ENCODE data around the gene TP53INP2. TPM values are rescaled to one million over a fixed set of nuclear protein-coding genes. Genes with fewer than 3 reads are reported as not detected.
A peak's percentile ranks its signal among the peaks of the same experiment; 100 is the strongest.

Gene TP53INP2
- total and polyA plus RNA-seq, 2 of the 13 experiments (the other 11 are each of a cell fraction or from before 2014, with no cell fraction given) = 5.2 to 18.8 TPM

DNA sequence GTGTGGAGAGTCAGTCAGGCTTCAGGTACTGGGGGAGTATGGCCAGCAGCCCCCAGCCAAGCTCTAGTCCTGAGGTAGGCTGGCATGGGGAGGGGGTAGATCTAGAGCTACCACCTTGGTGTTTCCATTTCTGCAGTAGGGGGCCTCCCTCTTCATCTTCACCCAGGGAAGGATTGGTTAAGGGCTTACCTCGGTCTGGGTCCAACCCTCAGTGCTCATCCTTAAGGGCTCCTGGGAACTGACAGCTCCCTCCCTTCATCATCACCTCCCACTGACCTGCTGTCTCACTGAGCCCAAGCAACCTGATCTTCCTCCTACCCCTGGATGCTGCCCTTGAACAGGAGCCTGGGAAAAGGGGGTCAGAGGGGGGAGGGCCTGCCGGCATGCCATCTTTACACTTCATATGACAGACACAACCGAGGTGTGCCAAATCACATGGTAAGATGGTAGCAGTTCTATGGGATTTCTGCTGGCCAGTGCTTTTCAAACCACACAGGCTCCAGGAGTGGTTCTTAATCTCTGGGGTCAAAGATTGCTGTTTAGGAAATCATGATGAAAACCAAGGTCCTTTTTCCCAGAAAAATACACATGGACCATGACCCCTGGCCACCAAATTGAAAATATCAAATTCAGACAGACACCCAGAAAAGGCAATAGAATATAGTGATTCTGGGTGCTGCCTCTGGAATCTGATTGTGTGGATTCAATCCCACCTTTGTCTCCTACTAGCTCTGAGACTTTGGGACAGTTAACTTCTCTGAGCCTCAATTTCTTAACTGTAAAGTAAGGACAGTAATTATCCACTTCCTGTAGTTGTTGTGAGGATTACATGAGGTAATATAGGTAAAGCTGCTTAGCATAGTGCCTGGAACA, 3.0 kb downstream of the TP53INP2 start (continued):
- TF ChIP-seq CCDC6 (CRISPR knock-in tag; IDR thresholded peaks at IDR 0.05) (peak; percentile 49; the same call in 1 of the 2 replicates), ZFAT (CRISPR knock-in tag; conservative IDR thresholded peaks at IDR 0.05) (no peak), JUN (CRISPR knock-in tag; IDR thresholded peaks at IDR 0.05) (peak; percentile 51; the same call in 1 of the 2 replicates), ZNF746 (CRISPR knock-in tag; IDR thresholded peaks at IDR 0.05) (peak; percentile 36; the same call in 1 of the 2 replicates), ZMYM3 (CRISPR knock-in tag; IDR thresholded peaks at IDR 0.05) (peak; percentile 27; the same call in 1 of the 2 replicates), WIZ (CRISPR knock-in tag; IDR thresholded peaks at IDR 0.05) (no peak; the same call in 1 of the 2 replicates), HOXA9 (CRISPR knock-in tag; IDR thresholded peaks at IDR 0.05; ENCODE audit: borderline replicate concordance) (no peak), NFKB2 (CRISPR knock-in tag; IDR thresholded peaks at IDR 0.05; ENCODE audit: borderline replicate concordance) (0 out of 2 replicates have a peak, but pooled peaks have one; percentile 61), FOSL2 (CRISPR knock-in tag; IDR thresholded peaks at IDR 0.05) (peak; percentile 47; the same call in 1 of the 2 replicates), ZNF546 (CRISPR knock-in tag; conservative IDR thresholded peaks at IDR 0.05) (peak; percentile 83; the same call in 1 of the 2 replicates), HMG20A (CRISPR knock-in tag; IDR thresholded peaks at IDR 0.05; ENCODE audit: borderline replicate concordance) (peak; percentile 85), ZNF431 (CRISPR knock-in tag; IDR thresholded peaks at IDR 0.05; ENCODE audit: borderline replicate concordance, low read depth) (peak; percentile 80; the same call in 1 of the 2 replicates), SRSF4 (IDR thresholded peaks at IDR 0.05; ENCODE audit: low read depth, low read length, poor library complexity, severe bottlenecking) (no peak), TCF7L2 (IDR thresholded peaks at IDR 0.05; ENCODE audit: low read depth, low read length) (no peak)
- TF ChIP-seq, protein P1, sequence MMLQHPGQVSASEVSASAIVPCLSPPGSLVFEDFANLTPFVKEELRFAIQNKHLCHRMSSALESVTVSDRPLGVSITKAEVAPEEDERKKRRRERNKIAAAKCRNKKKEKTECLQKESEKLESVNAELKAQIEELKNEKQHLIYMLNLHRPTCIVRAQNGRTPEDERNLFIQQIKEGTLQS (CRISPR knock-in tag; IDR thresholded peaks at IDR 0.05) = peak; percentile 37; the same call in 1 of the 2 replicates
- TF ChIP-seq, protein P2, sequence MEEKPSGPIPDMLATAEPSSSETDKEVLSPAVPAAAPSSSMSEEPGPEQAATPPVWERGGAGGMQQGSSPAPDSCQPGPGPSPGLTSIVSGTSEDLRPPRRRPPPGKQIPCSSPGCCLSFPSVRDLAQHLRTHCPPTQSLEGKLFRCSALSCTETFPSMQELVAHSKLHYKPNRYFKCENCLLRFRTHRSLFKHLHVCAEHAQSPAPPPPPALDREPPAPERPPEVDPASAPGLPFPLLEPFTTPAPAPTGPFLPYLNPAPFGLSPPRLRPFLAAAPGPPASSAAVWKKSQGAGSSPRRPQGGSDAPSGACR (CRISPR knock-in tag; IDR thresholded peaks at IDR 0.05) = no peak
- TF ChIP-seq, protein P3, sequence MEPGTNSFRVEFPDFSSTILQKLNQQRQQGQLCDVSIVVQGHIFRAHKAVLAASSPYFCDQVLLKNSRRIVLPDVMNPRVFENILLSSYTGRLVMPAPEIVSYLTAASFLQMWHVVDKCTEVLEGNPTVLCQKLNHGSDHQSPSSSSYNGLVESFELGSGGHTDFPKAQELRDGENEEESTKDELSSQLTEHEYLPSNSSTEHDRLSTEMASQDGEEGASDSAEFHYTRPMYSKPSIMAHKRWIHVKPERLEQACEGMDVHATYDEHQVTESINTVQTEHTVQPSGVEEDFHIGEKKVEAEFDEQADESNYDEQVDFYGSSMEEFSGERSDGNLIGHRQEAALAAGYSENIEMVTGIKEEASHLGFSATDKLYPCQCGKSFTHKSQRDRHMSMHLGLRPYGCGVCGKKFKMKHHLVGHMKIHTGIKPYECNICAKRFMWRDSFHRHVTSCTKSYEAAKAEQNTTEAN (CRISPR knock-in tag; conservative IDR thresholded peaks at IDR 0.05) = peak; percentile 82
- TF ChIP-seq, protein P4, sequence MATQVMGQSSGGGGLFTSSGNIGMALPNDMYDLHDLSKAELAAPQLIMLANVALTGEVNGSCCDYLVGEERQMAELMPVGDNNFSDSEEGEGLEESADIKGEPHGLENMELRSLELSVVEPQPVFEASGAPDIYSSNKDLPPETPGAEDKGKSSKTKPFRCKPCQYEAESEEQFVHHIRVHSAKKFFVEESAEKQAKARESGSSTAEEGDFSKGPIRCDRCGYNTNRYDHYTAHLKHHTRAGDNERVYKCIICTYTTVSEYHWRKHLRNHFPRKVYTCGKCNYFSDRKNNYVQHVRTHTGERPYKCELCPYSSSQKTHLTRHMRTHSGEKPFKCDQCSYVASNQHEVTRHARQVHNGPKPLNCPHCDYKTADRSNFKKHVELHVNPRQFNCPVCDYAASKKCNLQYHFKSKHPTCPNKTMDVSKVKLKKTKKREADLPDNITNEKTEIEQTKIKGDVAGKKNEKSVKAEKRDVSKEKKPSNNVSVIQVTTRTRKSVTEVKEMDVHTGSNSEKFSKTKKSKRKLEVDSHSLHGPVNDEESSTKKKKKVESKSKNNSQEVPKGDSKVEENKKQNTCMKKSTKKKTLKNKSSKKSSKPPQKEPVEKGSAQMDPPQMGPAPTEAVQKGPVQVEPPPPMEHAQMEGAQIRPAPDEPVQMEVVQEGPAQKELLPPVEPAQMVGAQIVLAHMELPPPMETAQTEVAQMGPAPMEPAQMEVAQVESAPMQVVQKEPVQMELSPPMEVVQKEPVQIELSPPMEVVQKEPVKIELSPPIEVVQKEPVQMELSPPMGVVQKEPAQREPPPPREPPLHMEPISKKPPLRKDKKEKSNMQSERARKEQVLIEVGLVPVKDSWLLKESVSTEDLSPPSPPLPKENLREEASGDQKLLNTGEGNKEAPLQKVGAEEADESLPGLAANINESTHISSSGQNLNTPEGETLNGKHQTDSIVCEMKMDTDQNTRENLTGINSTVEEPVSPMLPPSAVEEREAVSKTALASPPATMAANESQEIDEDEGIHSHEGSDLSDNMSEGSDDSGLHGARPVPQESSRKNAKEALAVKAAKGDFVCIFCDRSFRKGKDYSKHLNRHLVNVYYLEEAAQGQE (IDR thresholded peaks at IDR 0.05; ENCODE audit: borderline replicate concordance in 1 of 2, low read depth in 1 of 2, low read length in 2 of 2) = 0 out of 4 replicates have a peak, but pooled peaks of 1 of the 2 experiments have one; percentile 46
- TF ChIP-seq, protein P5, sequence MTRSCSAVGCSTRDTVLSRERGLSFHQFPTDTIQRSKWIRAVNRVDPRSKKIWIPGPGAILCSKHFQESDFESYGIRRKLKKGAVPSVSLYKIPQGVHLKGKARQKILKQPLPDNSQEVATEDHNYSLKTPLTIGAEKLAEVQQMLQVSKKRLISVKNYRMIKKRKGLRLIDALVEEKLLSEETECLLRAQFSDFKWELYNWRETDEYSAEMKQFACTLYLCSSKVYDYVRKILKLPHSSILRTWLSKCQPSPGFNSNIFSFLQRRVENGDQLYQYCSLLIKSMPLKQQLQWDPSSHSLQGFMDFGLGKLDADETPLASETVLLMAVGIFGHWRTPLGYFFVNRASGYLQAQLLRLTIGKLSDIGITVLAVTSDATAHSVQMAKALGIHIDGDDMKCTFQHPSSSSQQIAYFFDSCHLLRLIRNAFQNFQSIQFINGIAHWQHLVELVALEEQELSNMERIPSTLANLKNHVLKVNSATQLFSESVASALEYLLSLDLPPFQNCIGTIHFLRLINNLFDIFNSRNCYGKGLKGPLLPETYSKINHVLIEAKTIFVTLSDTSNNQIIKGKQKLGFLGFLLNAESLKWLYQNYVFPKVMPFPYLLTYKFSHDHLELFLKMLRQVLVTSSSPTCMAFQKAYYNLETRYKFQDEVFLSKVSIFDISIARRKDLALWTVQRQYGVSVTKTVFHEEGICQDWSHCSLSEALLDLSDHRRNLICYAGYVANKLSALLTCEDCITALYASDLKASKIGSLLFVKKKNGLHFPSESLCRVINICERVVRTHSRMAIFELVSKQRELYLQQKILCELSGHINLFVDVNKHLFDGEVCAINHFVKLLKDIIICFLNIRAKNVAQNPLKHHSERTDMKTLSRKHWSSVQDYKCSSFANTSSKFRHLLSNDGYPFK (CRISPR knock-in tag; IDR thresholded peaks at IDR 0.05; ENCODE audit: borderline replicate concordance) = 0 out of 2 replicates have a peak, but pooled peaks have one; percentile 13
